Tibial nerve (tissue), 4 donors: ENCODE measurements around the gene PRKG1. TPM values are rescaled to one million over a fixed set of nuclear protein-coding genes. Genes with fewer than 3 reads are reported as not detected.

Experiments
- DNase-seq, 2 donors: peaks; one replicate each; pipeline ENCODE4 v3.0.0-alpha.2; 2019; ENCODE audit warnings: low spot score in 2 of 2
- H3K27ac ChIP-seq, 4 donors: fragments of 200-600 bp; sonication (generic) in 3 of 4; one replicate each; pipeline ENCODE4 v1.5.1; 2017 to 2019; ENCODE audit warnings: mild to moderate bottlenecking in 1 of 4
- H3K27me3 ChIP-seq, 2 donors: fragments of 200-600 bp; sonication (generic) in 1 of 2; one replicate each; pipeline versions ENCODE4 v1.5.1 to v1.6.0; 2017 to 2019
- H3K36me3 ChIP-seq, 3 donors: fragments of 200-600 bp; sonication (generic); one replicate each; pipeline ENCODE4 v1.5.1; 2018 to 2019
- H3K4me1 ChIP-seq, 4 donors: fragments of 200-600 bp; sonication (generic) in 3 of 4; one replicate each; pipeline ENCODE4 v1.5.1; 2017 to 2019
- H3K4me3 ChIP-seq, 4 donors: fragments of 200-600 bp; sonication (generic) in 3 of 4; one replicate each; pipeline ENCODE4 v1.5.1; 2017 to 2019; ENCODE audit warnings: mild to moderate bottlenecking in 1 of 4, moderate library complexity in 1 of 4
- H3K9me3 ChIP-seq, 4 donors: fragments of 200-600 bp; sonication (generic) in 3 of 4; one replicate each; pipeline ENCODE4 v1.5.1; 2017 to 2019
- EP300 ChIP-seq, 2 donors: sonication (generic); formaldehyde crosslinking; IDR thresholded peaks; one replicate each; pipeline ENCODE4 v1.6.1; 2017; ENCODE audit warnings: antibody characterized with exemption in 2 of 2, mild to moderate bottlenecking in 1 of 2
- POLR2A ChIP-seq, 2 donors: fragments of 450-650 bp; IDR thresholded peaks; one replicate each; pipeline ENCODE4 v1.6.1; 2017; ENCODE audit warnings: antibody characterized with exemption in 2 of 2, mild to moderate bottlenecking in 2 of 2, moderate library complexity in 2 of 2
- WGBS, 2 donors: methylation state at CpG; one replicate each; pipeline ENCODE4 v1.1.5; 2018; 5-methylcytosine and 5-hydroxymethylcytosine counted together
- total RNA-seq, 4 donors: library from RNA; depleted of rRNA; stranded (reverse); fragments of >200 nt; gene quantifications; one replicate each; pipeline ENCODE4 v1.1.0, GENCODE V29; 2016
- TF ChIP-seq, protein P1 (sequence below), 5 experiments: fragments of 200-600 bp in 3 of 5; fragments of 450-650 bp in 2 of 5; sonication (generic) in 3 of 5; IDR thresholded peaks; one replicate each; pipeline ENCODE4 v1.5.1; 2016 to 2019; ENCODE audit warnings: antibody characterized with exemption in 5 of 5, mild to moderate bottlenecking in 3 of 5, moderate library complexity in 2 of 5

Gene PRKG1
- total RNA-seq, 4 donors from 2014 or later, result 8.7 to 35.0 (median 14.8) TPM

- TF ChIP-seq, protein P1, sequence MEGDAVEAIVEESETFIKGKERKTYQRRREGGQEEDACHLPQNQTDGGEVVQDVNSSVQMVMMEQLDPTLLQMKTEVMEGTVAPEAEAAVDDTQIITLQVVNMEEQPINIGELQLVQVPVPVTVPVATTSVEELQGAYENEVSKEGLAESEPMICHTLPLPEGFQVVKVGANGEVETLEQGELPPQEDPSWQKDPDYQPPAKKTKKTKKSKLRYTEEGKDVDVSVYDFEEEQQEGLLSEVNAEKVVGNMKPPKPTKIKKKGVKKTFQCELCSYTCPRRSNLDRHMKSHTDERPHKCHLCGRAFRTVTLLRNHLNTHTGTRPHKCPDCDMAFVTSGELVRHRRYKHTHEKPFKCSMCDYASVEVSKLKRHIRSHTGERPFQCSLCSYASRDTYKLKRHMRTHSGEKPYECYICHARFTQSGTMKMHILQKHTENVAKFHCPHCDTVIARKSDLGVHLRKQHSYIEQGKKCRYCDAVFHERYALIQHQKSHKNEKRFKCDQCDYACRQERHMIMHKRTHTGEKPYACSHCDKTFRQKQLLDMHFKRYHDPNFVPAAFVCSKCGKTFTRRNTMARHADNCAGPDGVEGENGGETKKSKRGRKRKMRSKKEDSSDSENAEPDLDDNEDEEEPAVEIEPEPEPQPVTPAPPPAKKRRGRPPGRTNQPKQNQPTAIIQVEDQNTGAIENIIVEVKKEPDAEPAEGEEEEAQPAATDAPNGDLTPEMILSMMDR (IDR thresholded peaks at IDR 0.05), result no peak
- TF ChIP-seq POLR2A (IDR thresholded peaks at IDR 0.05) (no peak), EP300 (IDR thresholded peaks at IDR 0.05) (no peak)
- H3K27ac ChIP-seq, result no peak overlapping the region
Observed at GRCh38 chr10:52146766-52147165, 1072.5 kb downstream of the PRKG1 start.

GRCh38 chr10:52170776-52171175 lies 1096.5 kb downstream of the PRKG1 start:
- DNase-seq, result no peak
- Histone ChIP-seq H3K36me3 (no peaks in the 10 kb centered on the region), H3K27ac (no peak overlapping the region), H3K4me1 (no peaks in the 10 kb centered on the region), H3K4me3 (no peak overlapping the region), H3K27me3 (no peaks in the 10 kb centered on the region), H3K9me3 (peaks cover 0 to 8% (median 0%) of the 10 kb centered on the region in 4 donors)
- WGBS, 2 donors, result 42 to 57% methylated on average over 3 to 4 of the region's 4 CpGs
- TF ChIP-seq, protein P1 (IDR thresholded peaks at IDR 0.05), result no peak

More at GRCh38 chr10:52146766-52147165, 1072.5 kb downstream of the PRKG1 start:
- WGBS, 2 donors, result 24 to 41% methylated on average over 2 of the region's 2 CpGs
- Histone ChIP-seq H3K27me3 (no peaks in the 10 kb centered on the region), H3K4me1 (no peaks in the 10 kb centered on the region), H3K36me3 (no peaks in the 10 kb centered on the region), H3K9me3 (no peaks in the 10 kb centered on the region), H3K4me3 (no peak overlapping the region)
- DNase-seq, result no peak

GRCh38 chr10:52172581-52172980 lies 1098.3 kb downstream of the PRKG1 start:
- H3K27ac ChIP-seq, result no peak overlapping the region
- H3K4me3 ChIP-seq, result no peak overlapping the region
- no peaks in the 10 kb centered on the region for H3K27me3 ChIP-seq
- H3K9me3 ChIP-seq, result peaks cover 0 to 14% (median 4%) of the 10 kb centered on the region in 4 donors
- TF ChIP-seq EP300 (IDR thresholded peaks at IDR 0.05) (no peak), POLR2A (IDR thresholded peaks at IDR 0.05) (no peak)
- TF ChIP-seq, protein P1 (IDR thresholded peaks at IDR 0.05), result no peak
- H3K36me3 ChIP-seq, result no peaks in the 10 kb centered on the region
- DNase-seq, result no peak
- H3K4me1 ChIP-seq, result no peaks in the 10 kb centered on the region
- 81 to 88% methylated on average over 1 of the region's 1 CpG for WGBS, 2 donors

DNA sequence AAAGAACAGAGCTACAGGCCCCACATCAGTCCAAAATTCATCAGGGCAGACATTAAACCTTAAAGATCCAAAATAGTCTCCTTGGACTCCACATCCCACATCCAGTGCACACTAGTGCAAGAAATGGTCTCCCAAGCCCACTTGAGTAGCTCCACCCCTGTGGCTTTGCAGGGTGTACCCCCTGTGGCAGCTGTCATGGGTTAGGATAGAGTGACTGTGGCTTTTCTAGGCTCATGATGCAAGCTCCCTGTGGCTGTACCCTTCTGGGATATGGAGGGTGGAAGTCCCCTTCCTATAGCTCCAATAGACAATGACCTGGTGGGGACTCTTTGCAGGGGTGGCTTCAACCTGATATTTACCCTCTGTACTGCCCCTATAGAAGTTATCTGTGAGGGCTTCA lies 1111.0 kb downstream of the PRKG1 start:
- TF ChIP-seq POLR2A (IDR thresholded peaks at IDR 0.05) (no peak), EP300 (IDR thresholded peaks at IDR 0.05) (no peak)
- TF ChIP-seq, protein P1 (IDR thresholded peaks at IDR 0.05), result no peak
- Histone ChIP-seq H3K4me3 (no peak overlapping the region), H3K9me3 (peaks cover 0 to 11% (median 0%) of the 10 kb centered on the region in 4 donors), H3K27me3 (no peaks in the 10 kb centered on the region), H3K36me3 (no peaks in the 10 kb centered on the region), H3K27ac (no peak overlapping the region), H3K4me1 (no peaks in the 10 kb centered on the region)
- DNase-seq, result no peak

DNA sequence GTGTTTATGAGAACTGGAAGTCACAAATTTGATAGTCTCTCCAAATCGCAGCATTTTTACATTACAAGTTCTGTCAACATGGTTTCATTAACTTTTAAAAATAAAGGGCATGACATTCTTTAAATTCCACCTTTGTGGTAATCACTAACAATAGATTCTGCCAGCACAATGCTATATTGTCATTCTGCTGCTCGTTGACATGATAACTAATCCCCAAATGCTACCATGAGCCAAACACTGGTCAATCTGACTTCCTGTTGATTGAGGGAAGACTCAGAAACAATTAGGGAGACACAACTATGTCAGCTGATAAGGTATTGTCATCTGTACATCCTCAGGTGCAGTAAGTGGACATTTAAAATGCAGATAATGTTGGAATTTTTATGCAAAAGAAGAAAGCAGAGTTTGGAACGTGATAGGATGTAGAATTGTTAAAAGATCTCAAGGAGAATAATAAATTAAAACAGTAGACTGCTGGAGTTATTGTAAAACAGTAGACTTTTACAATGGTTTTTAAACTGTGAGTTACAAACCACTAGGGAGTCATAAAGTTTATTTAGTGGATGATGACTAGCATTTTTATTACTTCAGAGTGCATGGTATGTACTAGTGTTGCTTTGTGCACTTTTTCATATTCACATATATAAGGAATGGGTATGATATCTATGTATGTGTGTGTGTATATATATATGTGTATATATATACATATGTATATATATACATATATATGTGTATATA lies 1113.4 kb downstream of the PRKG1 start:
- H3K9me3 ChIP-seq, result peaks cover 0 to 4% (median 0%) of the 10 kb centered on the region in 4 donors
- TF ChIP-seq POLR2A (IDR thresholded peaks at IDR 0.05), result no peak
- H3K4me3 ChIP-seq, result no peak overlapping the region
- no peak for DNase-seq
- no peaks in the 10 kb centered on the region for H3K36me3 ChIP-seq
- WGBS, 2 donors, result 36 to 47% methylated on average over 3 of the region's 3 CpGs
- no peaks in the 10 kb centered on the region for H3K4me1 ChIP-seq
- H3K27ac ChIP-seq, result no peak overlapping the region
- H3K27me3 ChIP-seq, result no peaks in the 10 kb centered on the region
